Uterus (tissue), 2 donors: ENCODE results near the gene ALDH1A3.

Source experiments
- CTCF ChIP-seq, 4 experiments: fragments of 200-600 bp in 2 of 4; fragments of 450-650 bp in 2 of 4; sonication (generic) in 2 of 4; IDR thresholded peaks; one replicate each; pipeline ENCODE4 v1.5.1; 2016 to 2019; ENCODE audit warnings: antibody characterized with exemption in 4 of 4, mild to moderate bottlenecking in 2 of 4, moderate library complexity in 1 of 4
- POLR2A ChIP-seq, 2 donors: fragments of 450-650 bp; IDR thresholded peaks; one replicate each; pipeline ENCODE4 v1.6.1; 2016; ENCODE audit warnings: antibody characterized with exemption in 2 of 2, mild to moderate bottlenecking in 1 of 2, moderate library complexity in 1 of 2

GRCh38 chr15:100940767-100941379, 61.2 kb downstream of the ALDH1A3 start:
- TF ChIP-seq CTCF (IDR thresholded peaks at IDR 0.05) = no peak
- TF ChIP-seq POLR2A (IDR thresholded peaks at IDR 0.05) = no peak
